ENCODE data around the gene HEPHL1. TPM values are rescaled to one million over a fixed set of nuclear protein-coding genes. Genes with fewer than 3 reads are reported as not detected.

Gene HEPHL1
- total RNA-seq, 1 donor from 2014 or later, result not detected

GRCh38 chr11:94141511-94142307 is 120.6 kb downstream of the HEPHL1 start:
- no peak for TF ChIP-seq CTCF (IDR thresholded peaks at IDR 0.05)
- Histone ChIP-seq H3K9me3 (no peaks in the 10 kb centered on the region), H3K4me1 (no peaks in the 10 kb centered on the region), H3K36me3 (no peaks in the 10 kb centered on the region), H3K27ac (no peak overlapping the region), H3K4me3 (no peak overlapping the region), H3K27me3 (no peaks in the 10 kb centered on the region)
- DNase-seq (no peak), ATAC-seq (peak; percentile 30)
- intact Hi-C loops (cut with DNase I), result no loop called here

- H3K4me1 ChIP-seq, result no peaks in the 10 kb centered on the region
- H3K36me3 ChIP-seq, result no peaks in the 10 kb centered on the region
- no peak for DNase-seq
- peak; percentile 16 for ATAC-seq
- no peak for TF ChIP-seq CTCF (IDR thresholded peaks at IDR 0.05)
- no peak overlapping the region for H3K4me3 ChIP-seq
- no peaks in the 10 kb centered on the region for H3K9me3 ChIP-seq
- no peaks in the 10 kb centered on the region for H3K27me3 ChIP-seq
- intact Hi-C loops (cut with DNase I), result no loop called here
- H3K27ac ChIP-seq, result no peak overlapping the region
Measured at GRCh38 chr11:94142308-94143281, 121.4 kb downstream of the HEPHL1 start.

- Histone ChIP-seq H3K27me3 (no peaks in the 10 kb centered on the region), H3K4me3 (no peak overlapping the region), H3K36me3 (no peaks in the 10 kb centered on the region), H3K9me3 (no peaks in the 10 kb centered on the region), H3K27ac (no peak overlapping the region), H3K4me1 (peaks cover 6% of the 10 kb centered on the region)
- DNase-seq (no peak), ATAC-seq (no peak)
- intact Hi-C loops (cut with DNase I), result no loop called here
- TF ChIP-seq CTCF (IDR thresholded peaks at IDR 0.05), result no peak
Measured at GRCh38 chr11:94144216-94144615, 123.1 kb downstream of the HEPHL1 start.

GRCh38 chr11:94144664-94145063 is 123.5 kb downstream of the HEPHL1 start:
- Histone ChIP-seq H3K4me3 (no peak overlapping the region), H3K27me3 (no peaks in the 10 kb centered on the region), H3K27ac (no peak overlapping the region), H3K9me3 (no peaks in the 10 kb centered on the region), H3K4me1 (peaks cover 10% of the 10 kb centered on the region), H3K36me3 (no peaks in the 10 kb centered on the region)
- intact Hi-C loops (cut with DNase I), result no loop called here
- DNase-seq, result no peak
- no peak for TF ChIP-seq CTCF (IDR thresholded peaks at IDR 0.05)
- no peak for ATAC-seq

- Histone ChIP-seq H3K27me3 (no peaks in the 10 kb centered on the region), H3K4me1 (peaks cover 14% of the 10 kb centered on the region), H3K9me3 (no peaks in the 10 kb centered on the region), H3K4me3 (no peak overlapping the region), H3K36me3 (no peaks in the 10 kb centered on the region), H3K27ac (no peak overlapping the region)
- DNase-seq, result no peak
- no peak for TF ChIP-seq CTCF (IDR thresholded peaks at IDR 0.05)
- ATAC-seq, result no peak
- intact Hi-C loops (cut with DNase I), result no loop called here
Measured at GRCh38 chr11:94145431-94145830, 124.3 kb downstream of the HEPHL1 start.
